Breast epithelium (tissue), 4 donors: ENCODE data around the gene BHMT2. TPM values are rescaled to one million over a fixed set of nuclear protein-coding genes. Genes with fewer than 3 reads are reported as not detected.

Source experiments
- DNase-seq, 2 donors: peaks; one replicate each; pipeline ENCODE4 v3.0.0-alpha.2; 2019; ENCODE audit warnings: low spot score in 2 of 2
- H3K27ac ChIP-seq, 2 donors: fragments of 200-600 bp; sonication (generic) in 1 of 2; one replicate each; pipeline ENCODE4 v1.5.1; 2016 to 2019; ENCODE audit warnings: mild to moderate bottlenecking in 1 of 2
- H3K27me3 ChIP-seq, 2 donors: fragments of 200-600 bp; sonication (generic) in 1 of 2; one replicate each; pipeline versions ENCODE4 v1.5.1 to v1.6.0; 2017 to 2019; ENCODE audit warnings: control low read depth in 1 of 2, mild to moderate bottlenecking in 1 of 2
- H3K36me3 ChIP-seq: fragments of 200-600 bp; one replicate; pipeline ENCODE4 v1.5.1; 2019
- H3K4me1 ChIP-seq, 2 donors: fragments of 200-600 bp; sonication (generic); one replicate each; pipeline ENCODE4 v1.5.1; 2016 to 2019; ENCODE audit warnings: control low read depth in 1 of 2
- H3K4me3 ChIP-seq, 3 donors: fragments of 200-600 bp; sonication (generic); 1 replicate in 2 of 3; 2 replicates in 1 of 3; pipeline ENCODE4 v1.5.1; 2016 to 2019; ENCODE audit warnings: mild to moderate bottlenecking in 3 of 3, moderate library complexity in 2 of 3
- H3K9me3 ChIP-seq, 2 donors: fragments of 200-600 bp; sonication (generic) in 1 of 2; one replicate each; pipeline ENCODE4 v1.5.1; 2016 to 2019; ENCODE audit warnings: control low read depth in 1 of 2
- CTCF ChIP-seq, 3 donors: fragments of 450-650 bp; IDR thresholded peaks; one replicate each; pipeline ENCODE4 v1.5.1; 2016 to 2017; ENCODE audit warnings: antibody characterized with exemption in 3 of 3, mild to moderate bottlenecking in 3 of 3, moderate library complexity in 3 of 3
- POLR2A ChIP-seq: fragments of 450-650 bp; IDR thresholded peaks from one replicate; pipeline ENCODE4 v1.6.1; 2016; ENCODE audit warnings: antibody characterized with exemption, mild to moderate bottlenecking, moderate library complexity
- POLR2AphosphoS5 ChIP-seq, 3 donors: sonication (generic); formaldehyde crosslinking; IDR thresholded peaks; one replicate each; pipeline ENCODE4 v1.6.1; 2017; ENCODE audit warnings: antibody characterized with exemption in 3 of 3
- intact Hi-C: fragments of 100-400 bp; cut with DNase I; formaldehyde crosslinking; loops from one replicate; pipeline ENCODE4 v1.15.1; 2023; ENCODE audit warnings: low total_unique reads
- total RNA-seq, 3 donors: library from RNA; depleted of rRNA; stranded (reverse); fragments of >200 nt; gene quantifications; one replicate each; pipeline ENCODE4 v1.1.0, GENCODE V29; 2016

Gene BHMT2
- total RNA-seq, 3 donors from 2014 or later, result 8.0 to 63.7 (median 19.3) TPM

GRCh38 chr5:79108086-79108485, 38.5 kb downstream of the BHMT2 start:
- no peaks in the 10 kb centered on the region for H3K4me1 ChIP-seq
- H3K9me3 ChIP-seq, result no peaks in the 10 kb centered on the region
- intact Hi-C loops, result no loop called here
- no peak for DNase-seq
- peaks cover 0 to 18% of the 10 kb centered on the region in 2 donors for H3K27me3 ChIP-seq
- no peak for TF ChIP-seq POLR2AphosphoS5 (IDR thresholded peaks at IDR 0.05)
- no peak for TF ChIP-seq CTCF (IDR thresholded peaks at IDR 0.05)
- TF ChIP-seq POLR2A, result no peak
- H3K4me3 ChIP-seq, result no peak overlapping the region
- H3K36me3 ChIP-seq, result no peaks in the 10 kb centered on the region
- no peak overlapping the region for H3K27ac ChIP-seq

GRCh38 chr5:79108792-79109191, 39.2 kb downstream of the BHMT2 start:
- Histone ChIP-seq H3K36me3 (no peaks in the 10 kb centered on the region), H3K4me3 (no peak overlapping the region), H3K9me3 (no peaks in the 10 kb centered on the region), H3K4me1 (no peaks in the 10 kb centered on the region), H3K27me3 (peaks cover 0 to 18% of the 10 kb centered on the region in 2 donors), H3K27ac (no peak overlapping the region)
- TF ChIP-seq POLR2A (no peak), CTCF (IDR thresholded peaks at IDR 0.05) (no peak), POLR2AphosphoS5 (IDR thresholded peaks at IDR 0.05) (no peak)
- DNase-seq, result no peak
- intact Hi-C loops, result no loop called here

GRCh38 chr5:79109527-79110492, 40.2 kb downstream of the BHMT2 start:
- TF ChIP-seq POLR2AphosphoS5 (IDR thresholded peaks at IDR 0.05) (no peak), CTCF (IDR thresholded peaks at IDR 0.05) (no peak)
- no peak for DNase-seq

GRCh38 chr5:79111387-79111959, 41.9 kb downstream of the BHMT2 start, which contains the start of gene BHMT:
Gene BHMT (plus strand): TSS chr5:79111809. CDS start chr5:79111886, 77 bp downstream.
- H3K27ac ChIP-seq, result no peak within 1 kb of the TSS
- TF ChIP-seq POLR2AphosphoS5 (IDR thresholded peaks at IDR 0.05), result no peak
- TF ChIP-seq CTCF (IDR thresholded peaks at IDR 0.05), result no peak
- no peak for TF ChIP-seq POLR2A
- DNase-seq, result no peak
- H3K36me3 ChIP-seq, result no peaks in the 10 kb centered on the region
- intact Hi-C loops, result no loop called here
- no peaks in the 10 kb centered on the region for H3K9me3 ChIP-seq
- peaks cover 0 to 18% of the 10 kb centered on the region in 2 donors for H3K27me3 ChIP-seq
- H3K4me3 ChIP-seq, result no peak within 1 kb of the TSS
- H3K4me1 ChIP-seq, result no peaks in the 10 kb centered on the region

More at GRCh38 chr5:79109527-79110492, 40.2 kb downstream of the BHMT2 start:
- H3K27ac ChIP-seq, result no peak overlapping the region
- peaks cover 0 to 18% of the 10 kb centered on the region in 2 donors for H3K27me3 ChIP-seq
- H3K4me3 ChIP-seq, result no peak overlapping the region
- no peaks in the 10 kb centered on the region for H3K36me3 ChIP-seq
- H3K9me3 ChIP-seq, result no peaks in the 10 kb centered on the region
- H3K4me1 ChIP-seq, result no peaks in the 10 kb centered on the region
- intact Hi-C loops, result no loop called here
